WTC11 (cell line): Measurements from ENCODE around the gene RPRD1A. TPM values are rescaled to one million over a fixed set of nuclear protein-coding genes. Genes with fewer than 3 reads are reported as not detected.
"Not testable (repeated sequence)": the region's sequence is repeated elsewhere in the genome, so short reads cannot be mapped to it uniquely, and the experiment has no call there.

Source experiments
- ATAC-seq: fragments of 200-7000 bp; cut with Tn5 transposase; 2 replicates; pipeline ENCODE4 v1.10.0; 2021; ENCODE audit warnings: mild to moderate bottlenecking, moderate library complexity
- CTCF ChIA-PET: fragments of 300-600 bp; sonication (Branson Sonifier 250); formaldehyde crosslinking; loops from one replicate; lab custom pipeline; 2021; ENCODE audit warnings: antibody characterized with exemption; lab: Charles Lee
- POLR2A ChIA-PET: fragments of 350-600 bp; sonication (Branson Sonifier 250); formaldehyde crosslinking; loops from one replicate; lab custom pipeline; 2021; ENCODE audit warnings: antibody characterized with exemption; lab: Charles Lee
- DNase-seq: peaks from one replicate; pipeline ENCODE4 v3.0.0; 2021; ENCODE audit warnings: low spot score
- H3K27ac Mint-ChIP-seq: 2 replicates; pipeline ENCODE4 v1.8.0; 2021; ENCODE audit warnings: mixed read lengths
- H3K27me3 Mint-ChIP-seq: 2 replicates; pipeline ENCODE4 v1.8.0; 2021; ENCODE audit warnings: low read depth, mild to moderate bottlenecking, moderate library complexity, mixed read lengths
- H3K36me3 Mint-ChIP-seq: 2 replicates; pipeline ENCODE4 v1.8.0; 2021; ENCODE audit warnings: mixed read lengths
- H3K4me1 Mint-ChIP-seq: 2 replicates; pipeline ENCODE4 v1.8.0; 2022; ENCODE audit warnings: mixed read lengths
- H3K4me3 Mint-ChIP-seq: 2 replicates; pipeline ENCODE4 v1.8.0; 2021; ENCODE audit warnings: mild to moderate bottlenecking, moderate library complexity, mixed read lengths
- H3K9me3 Mint-ChIP-seq: 2 replicates; pipeline ENCODE4 v1.8.0; 2021; ENCODE audit warnings: mixed read lengths
- ARID4B ChIP-seq: sonication (generic); formaldehyde crosslinking; IDR thresholded peaks from 2 replicates; pipeline ENCODE4 v1.8.0; 2023; ENCODE audit warnings: missing genetic modification reagents, mild to moderate bottlenecking, borderline replicate concordance
- CREM ChIP-seq: sonication (generic); formaldehyde crosslinking; IDR thresholded peaks from 2 replicates; pipeline ENCODE4 v1.8.1; 2022; ENCODE audit warnings: mild to moderate bottlenecking, missing genetic modification reagents, moderate library complexity
- GABPB1 ChIP-seq: sonication (generic); formaldehyde crosslinking; IDR thresholded peaks from 2 replicates; pipeline ENCODE4 v1.8.1; 2023; ENCODE audit warnings: mild to moderate bottlenecking, missing genetic modification reagents
- IRF2 ChIP-seq: sonication (generic); formaldehyde crosslinking; IDR thresholded peaks from 2 replicates; pipeline ENCODE4 v1.8.0; 2022; ENCODE audit warnings: low read depth, missing genetic modification reagents, borderline replicate concordance
- JAZF1 ChIP-seq: fragments of 250-450 bp; sonication (Bioruptor Pico); IDR thresholded peaks from 2 replicates; pipeline ENCODE4 v1.9.0; 2021; ENCODE audit warnings: moderate library complexity, mild to moderate bottlenecking, inconsistent platforms
- NFYB ChIP-seq: sonication (generic); formaldehyde crosslinking; conservative IDR thresholded peaks from 2 replicates; pipeline ENCODE4 v1.8.0; 2022; ENCODE audit warnings: low read depth, missing genetic modification reagents
- RELA ChIP-seq: sonication (generic); formaldehyde crosslinking; IDR thresholded peaks from 2 replicates; pipeline ENCODE4 v1.8.1; 2022; ENCODE audit warnings: missing genetic modification reagents, mild to moderate bottlenecking, borderline replicate concordance
- ZNF281 ChIP-seq: sonication (generic); formaldehyde crosslinking; IDR thresholded peaks from 2 replicates; pipeline ENCODE4 v1.8.0; 2023; ENCODE audit warnings: mild to moderate bottlenecking, missing genetic modification reagents
- ZNF396 ChIP-seq: fragments of 250-450 bp; sonication (Bioruptor Pico); IDR thresholded peaks from 2 replicates; pipeline ENCODE4 v1.8.0; 2021; ENCODE audit warnings: mild to moderate bottlenecking, moderate library complexity, borderline replicate concordance
- ZNF416 ChIP-seq: fragments of 250-450 bp; sonication (Bioruptor Pico); IDR thresholded peaks from 2 replicates; pipeline ENCODE4 v1.9.0; 2021; ENCODE audit warnings: mild to moderate bottlenecking, inconsistent platforms
- total RNA-seq: library from RNA; stranded (reverse); gene quantifications from 3 replicates; pipeline ENCODE4 v1.2.3, GENCODE V29; 2021
- TF ChIP-seq, protein P1 (sequence below): sonication (generic); formaldehyde crosslinking; IDR thresholded peaks from 2 replicates; pipeline ENCODE4 v1.8.1; 2023; ENCODE audit warnings: mild to moderate bottlenecking, missing genetic modification reagents, moderate library complexity
- TF ChIP-seq, protein P2 (sequence below): sonication (generic); formaldehyde crosslinking; conservative IDR thresholded peaks from 2 replicates; pipeline ENCODE4 v1.8.1; 2023; ENCODE audit warnings: mild to moderate bottlenecking, low read depth, missing genetic modification reagents, moderate library complexity
- TF ChIP-seq, protein P3 (sequence below): sonication (generic); formaldehyde crosslinking; IDR thresholded peaks from 2 replicates; pipeline ENCODE4 v1.8.1; 2023; ENCODE audit warnings: mild to moderate bottlenecking, missing genetic modification reagents, borderline replicate concordance

RPRD1A gene
- total RNA-seq, 1 experiment from 2014 or later: 115 TPM

- TF ChIP-seq ZNF281 (no peak), RELA (CRISPR knock-in tag) (no peak), ZNF396 (CRISPR knock-in tag) (no peak), CREM (CRISPR knock-in tag) (no peak), ARID4B (no peak), GABPB1 (CRISPR knock-in tag) (no peak), ZNF416 (CRISPR knock-in tag) (no peak), JAZF1 (CRISPR knock-in tag) (no peak)
- TF ChIP-seq, protein P1, sequence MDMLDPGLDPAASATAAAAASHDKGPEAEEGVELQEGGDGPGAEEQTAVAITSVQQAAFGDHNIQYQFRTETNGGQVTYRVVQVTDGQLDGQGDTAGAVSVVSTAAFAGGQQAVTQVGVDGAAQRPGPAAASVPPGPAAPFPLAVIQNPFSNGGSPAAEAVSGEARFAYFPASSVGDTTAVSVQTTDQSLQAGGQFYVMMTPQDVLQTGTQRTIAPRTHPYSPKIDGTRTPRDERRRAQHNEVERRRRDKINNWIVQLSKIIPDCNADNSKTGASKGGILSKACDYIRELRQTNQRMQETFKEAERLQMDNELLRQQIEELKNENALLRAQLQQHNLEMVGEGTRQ (CRISPR knock-in tag): no peak
- TF ChIP-seq, protein P2, sequence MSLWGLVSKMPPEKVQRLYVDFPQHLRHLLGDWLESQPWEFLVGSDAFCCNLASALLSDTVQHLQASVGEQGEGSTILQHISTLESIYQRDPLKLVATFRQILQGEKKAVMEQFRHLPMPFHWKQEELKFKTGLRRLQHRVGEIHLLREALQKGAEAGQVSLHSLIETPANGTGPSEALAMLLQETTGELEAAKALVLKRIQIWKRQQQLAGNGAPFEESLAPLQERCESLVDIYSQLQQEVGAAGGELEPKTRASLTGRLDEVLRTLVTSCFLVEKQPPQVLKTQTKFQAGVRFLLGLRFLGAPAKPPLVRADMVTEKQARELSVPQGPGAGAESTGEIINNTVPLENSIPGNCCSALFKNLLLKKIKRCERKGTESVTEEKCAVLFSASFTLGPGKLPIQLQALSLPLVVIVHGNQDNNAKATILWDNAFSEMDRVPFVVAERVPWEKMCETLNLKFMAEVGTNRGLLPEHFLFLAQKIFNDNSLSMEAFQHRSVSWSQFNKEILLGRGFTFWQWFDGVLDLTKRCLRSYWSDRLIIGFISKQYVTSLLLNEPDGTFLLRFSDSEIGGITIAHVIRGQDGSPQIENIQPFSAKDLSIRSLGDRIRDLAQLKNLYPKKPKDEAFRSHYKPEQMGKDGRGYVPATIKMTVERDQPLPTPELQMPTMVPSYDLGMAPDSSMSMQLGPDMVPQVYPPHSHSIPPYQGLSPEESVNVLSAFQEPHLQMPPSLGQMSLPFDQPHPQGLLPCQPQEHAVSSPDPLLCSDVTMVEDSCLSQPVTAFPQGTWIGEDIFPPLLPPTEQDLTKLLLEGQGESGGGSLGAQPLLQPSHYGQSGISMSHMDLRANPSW (CRISPR knock-in tag): no peak
Measured at GRCh38 chr18:36025025-36025424, 42.3 kb downstream of the RPRD1A start (continued).

GRCh38 chr18:36024241-36024640, 43.1 kb downstream of the RPRD1A start:
- ATAC-seq, POLR2A ChIA-PET, H3K9me3 Mint-ChIP-seq, DNase-seq, H3K27me3 Mint-ChIP-seq, H3K27ac Mint-ChIP-seq, H3K4me3 Mint-ChIP-seq, H3K4me1 Mint-ChIP-seq: not testable (repeated sequence)
- CTCF ChIA-PET: interaction anchor here (0.7 kb wide), 1 partner anchor 495 kb away, joined by 4 read pairs; no protein-coding TSS in a partner anchor
- H3K36me3 Mint-ChIP-seq: peaks cover 39% of the 10 kb centered on the region

- ChIA-PET POLR2A (no interaction called here), CTCF (interaction anchor here (1.6 kb wide), 1 partner anchor 261 kb away, joined by 3 read pairs; no protein-coding TSS in a partner anchor)
- no peak for DNase-seq
- no peaks in the 10 kb centered on the region for H3K9me3 Mint-ChIP-seq
- H3K27ac Mint-ChIP-seq: no peak overlapping the region
- H3K36me3 Mint-ChIP-seq: peaks cover 33% of the 10 kb centered on the region
- no peaks in the 10 kb centered on the region for H3K4me1 Mint-ChIP-seq
- ATAC-seq: no peak
- no peaks in the 10 kb centered on the region for H3K27me3 Mint-ChIP-seq
- H3K4me3 Mint-ChIP-seq: no peak overlapping the region
- TF ChIP-seq, protein P3, sequence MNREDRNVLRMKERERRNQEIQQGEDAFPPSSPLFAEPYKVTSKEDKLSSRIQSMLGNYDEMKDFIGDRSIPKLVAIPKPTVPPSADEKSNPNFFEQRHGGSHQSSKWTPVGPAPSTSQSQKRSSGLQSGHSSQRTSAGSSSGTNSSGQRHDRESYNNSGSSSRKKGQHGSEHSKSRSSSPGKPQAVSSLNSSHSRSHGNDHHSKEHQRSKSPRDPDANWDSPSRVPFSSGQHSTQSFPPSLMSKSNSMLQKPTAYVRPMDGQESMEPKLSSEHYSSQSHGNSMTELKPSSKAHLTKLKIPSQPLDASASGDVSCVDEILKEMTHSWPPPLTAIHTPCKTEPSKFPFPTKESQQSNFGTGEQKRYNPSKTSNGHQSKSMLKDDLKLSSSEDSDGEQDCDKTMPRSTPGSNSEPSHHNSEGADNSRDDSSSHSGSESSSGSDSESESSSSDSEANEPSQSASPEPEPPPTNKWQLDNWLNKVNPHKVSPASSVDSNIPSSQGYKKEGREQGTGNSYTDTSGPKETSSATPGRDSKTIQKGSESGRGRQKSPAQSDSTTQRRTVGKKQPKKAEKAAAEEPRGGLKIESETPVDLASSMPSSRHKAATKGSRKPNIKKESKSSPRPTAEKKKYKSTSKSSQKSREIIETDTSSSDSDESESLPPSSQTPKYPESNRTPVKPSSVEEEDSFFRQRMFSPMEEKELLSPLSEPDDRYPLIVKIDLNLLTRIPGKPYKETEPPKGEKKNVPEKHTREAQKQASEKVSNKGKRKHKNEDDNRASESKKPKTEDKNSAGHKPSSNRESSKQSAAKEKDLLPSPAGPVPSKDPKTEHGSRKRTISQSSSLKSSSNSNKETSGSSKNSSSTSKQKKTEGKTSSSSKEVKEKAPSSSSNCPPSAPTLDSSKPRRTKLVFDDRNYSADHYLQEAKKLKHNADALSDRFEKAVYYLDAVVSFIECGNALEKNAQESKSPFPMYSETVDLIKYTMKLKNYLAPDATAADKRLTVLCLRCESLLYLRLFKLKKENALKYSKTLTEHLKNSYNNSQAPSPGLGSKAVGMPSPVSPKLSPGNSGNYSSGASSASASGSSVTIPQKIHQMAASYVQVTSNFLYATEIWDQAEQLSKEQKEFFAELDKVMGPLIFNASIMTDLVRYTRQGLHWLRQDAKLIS (CRISPR knock-in tag): no peak
- TF ChIP-seq NFYB (CRISPR knock-in tag) (no peak), IRF2 (CRISPR knock-in tag) (no peak)
- TF ChIP-seq, protein P2 (CRISPR knock-in tag): no peak
Measured at GRCh38 chr18:36023336-36023735, 44.0 kb downstream of the RPRD1A start.
